Natural killer cell (primary cell): ENCODE results near the gene HMCN2. TPM values are rescaled to one million over a fixed set of nuclear protein-coding genes. Genes with fewer than 3 reads are reported as not detected.
A peak's percentile ranks its signal among the peaks of the same experiment; 100 is the strongest.

Source experiments
- ATAC-seq, 3 donors: fragments of 150-1000 bp in 2 of 3; fragments of 200-7000 bp in 1 of 3; cut with Tn5 transposase; 1 replicate in 1 of 3; 2 replicates in 2 of 3; pipeline ENCODE4 v1.10.0; 2021; ENCODE audit warnings: mild to moderate bottlenecking in 2 of 3, moderate library complexity in 2 of 3
- DNase-seq, 2 donors: peaks; one replicate each; pipeline versions ENCODE4 v3.0.0 to v3.0.0-alpha.2; 2013 to 2021; ENCODE audit warnings: mixed read lengths in 1 of 2
- H3K27ac ChIP-seq: one replicate; pipeline ENCODE4 v1.5.1; 2013; ENCODE audit warnings: mild to moderate bottlenecking, low read length
- H3K27me3 ChIP-seq: one replicate; pipeline ENCODE4 v1.6.1; 2013; ENCODE audit warnings: low read length; ENCODE audit not compliant: control insufficient read depth, insufficient read depth
- H3K36me3 ChIP-seq: one replicate; pipeline ENCODE4 v1.6.1; 2013; ENCODE audit warnings: low read length; ENCODE audit not compliant: control insufficient read depth, insufficient read depth
- H3K4me1 ChIP-seq: one replicate; pipeline ENCODE4 v1.6.1; 2013; ENCODE audit warnings: low read length; ENCODE audit not compliant: control insufficient read depth, insufficient read depth
- H3K4me3 ChIP-seq: one replicate; pipeline ENCODE4 v1.5.1; 2013; ENCODE audit warnings: low read length
- H3K9me3 ChIP-seq: one replicate; pipeline ENCODE4 v1.6.1; 2013; ENCODE audit warnings: low read length; ENCODE audit not compliant: control insufficient read depth, insufficient read depth
- H3K27ac Mint-ChIP-seq, 2 donors: one replicate each; pipeline ENCODE4 v1.8.0; 2022; ENCODE audit warnings: mild to moderate bottlenecking in 2 of 2, mixed read lengths in 2 of 2, moderate library complexity in 1 of 2
- H3K27me3 Mint-ChIP-seq, 2 donors: one replicate each; pipeline ENCODE4 v1.8.0; 2022; ENCODE audit warnings: low read depth in 2 of 2, mixed read lengths in 2 of 2
- H3K36me3 Mint-ChIP-seq: one replicate; pipeline ENCODE4 v1.8.0; 2022; ENCODE audit warnings: mixed read lengths
- H3K4me1 Mint-ChIP-seq, 2 donors: one replicate each; pipeline ENCODE4 v1.8.0; 2022; ENCODE audit warnings: mixed read lengths in 2 of 2
- H3K4me3 Mint-ChIP-seq: one replicate; pipeline ENCODE4 v1.8.0; 2022; ENCODE audit warnings: mild to moderate bottlenecking, moderate library complexity, mixed read lengths
- H3K9me3 Mint-ChIP-seq, 2 donors: one replicate each; pipeline ENCODE4 v1.8.0; 2022; ENCODE audit warnings: mixed read lengths in 2 of 2
- CTCF ChIP-seq: fragments of 200-600 bp; IDR thresholded peaks from one replicate; pipeline ENCODE4 v1.8.0; 2022; ENCODE audit warnings: antibody characterized with exemption
- WGBS: methylation state at CpG from one replicate; pipeline ENCODE4 v1.1.7; 2013; ENCODE audit warnings: missing lambda C conversion rate; ENCODE audit not compliant: insufficient coverage; 5-methylcytosine and 5-hydroxymethylcytosine counted together
- intact Hi-C: fragments of 100-400 bp; cut with micrococcal nuclease; formaldehyde crosslinking; loops from one replicate; pipeline ENCODE4 v1.14.2; 2022
- total RNA-seq, 4 donors: library from RNA; stranded (reverse); fragments of 120-200 nt in 1 of 4; gene quantifications; one replicate each; pipeline versions ENCODE4 v1.2.3 to v1.2.4, GENCODE V29; 2013 to 2022

The HMCN2 gene
- total RNA-seq, 3 donors from 2014 or later (not counting 1 experiment from before 2014, with no cell fraction given), result not detected

- intact Hi-C loops, result loop anchor here (10.0 kb wide), 1 partner anchor 63 kb away; the partner anchor contains the start of gene NCS1
- no peak for ATAC-seq
- H3K9me3 Mint-ChIP-seq, result no peaks in the 10 kb centered on the region
- no peak overlapping the region for H3K27ac ChIP-seq
- peaks cover 16 to 20% of the 10 kb centered on the region in 2 donors for H3K4me1 Mint-ChIP-seq
- TF ChIP-seq CTCF, result no peak
- no peaks in the 10 kb centered on the region for H3K36me3 Mint-ChIP-seq
- no peaks in the 10 kb centered on the region for H3K27me3 Mint-ChIP-seq
- no peak overlapping the region for H3K4me3 Mint-ChIP-seq
- no peaks in the 10 kb centered on the region for H3K27me3 ChIP-seq
- no peak overlapping the region for H3K27ac Mint-ChIP-seq
- DNase-seq, result no peak
- 79% methylated on average over 17 of the region's 17 CpGs for WGBS
- H3K4me1 ChIP-seq, result peaks cover 21% of the 10 kb centered on the region
- H3K9me3 ChIP-seq, result no peaks in the 10 kb centered on the region
- no peaks in the 10 kb centered on the region for H3K36me3 ChIP-seq
- no peak overlapping the region for H3K4me3 ChIP-seq
Measured at GRCh38 chr9:130237763-130238524, 27.6 kb upstream of the HMCN2 start.

- no peak overlapping the region for H3K27ac Mint-ChIP-seq
- intact Hi-C loops, result loop anchor here (10.0 kb wide), 1 partner anchor 65 kb away; the partner anchor contains the start of gene NCS1
Measured at GRCh38 chr9:130239363-130239695, 26.2 kb upstream of the HMCN2 start.

GRCh38 chr9:130239741-130240241, 25.8 kb upstream of the HMCN2 start:
- 33% methylated on average over 9 of the region's 9 CpGs for WGBS
- Histone ChIP-seq H3K36me3 (no peaks in the 10 kb centered on the region), H3K27ac (no peak overlapping the region), H3K27me3 (no peaks in the 10 kb centered on the region), H3K9me3 (no peaks in the 10 kb centered on the region), H3K4me1 (peaks cover 27% of the 10 kb centered on the region), H3K4me3 (no peak overlapping the region)
- ATAC-seq, result no peak
- Mint-ChIP-seq H3K9me3 (no peaks in the 10 kb centered on the region), H3K4me3 (no peak overlapping the region), H3K4me1 (peaks cover 21 to 25% of the 10 kb centered on the region in 2 donors), H3K36me3 (no peaks in the 10 kb centered on the region), H3K27me3 (no peaks in the 10 kb centered on the region), H3K27ac (no peak overlapping the region)
- intact Hi-C loops, result loop anchor here (10.0 kb wide), 1 partner anchor 65 kb away; the partner anchor contains the start of gene NCS1
- DNase-seq, result peak in 1 of 2 donors; percentile 26
- no peak for TF ChIP-seq CTCF

More at GRCh38 chr9:130239363-130239695, 26.2 kb upstream of the HMCN2 start:
- no peaks in the 10 kb centered on the region for H3K36me3 Mint-ChIP-seq
- Histone ChIP-seq H3K4me3 (no peak overlapping the region), H3K4me1 (peaks cover 27% of the 10 kb centered on the region), H3K9me3 (no peaks in the 10 kb centered on the region), H3K36me3 (no peaks in the 10 kb centered on the region), H3K27me3 (no peaks in the 10 kb centered on the region), H3K27ac (no peak overlapping the region)
- H3K27me3 Mint-ChIP-seq, result no peaks in the 10 kb centered on the region
- 97% methylated on average over 3 of the region's 3 CpGs for WGBS
- H3K4me3 Mint-ChIP-seq, result no peak overlapping the region
- ATAC-seq (no peak), DNase-seq (no peak)
- H3K4me1 Mint-ChIP-seq, result peaks cover 21 to 25% of the 10 kb centered on the region in 2 donors
- no peak for TF ChIP-seq CTCF
- H3K9me3 Mint-ChIP-seq, result no peaks in the 10 kb centered on the region
